ENCODE measurements around the gene DNAAF1. TPM values are rescaled to one million over a fixed set of nuclear protein-coding genes. Genes with fewer than 3 reads are reported as not detected.

The DNAAF1 gene
- total RNA-seq, 3 donors from 2014 or later (not counting 1 experiment from before 2014, with no cell fraction given) = 0.43 to 2.9 (median 0.95) TPM

DNA sequence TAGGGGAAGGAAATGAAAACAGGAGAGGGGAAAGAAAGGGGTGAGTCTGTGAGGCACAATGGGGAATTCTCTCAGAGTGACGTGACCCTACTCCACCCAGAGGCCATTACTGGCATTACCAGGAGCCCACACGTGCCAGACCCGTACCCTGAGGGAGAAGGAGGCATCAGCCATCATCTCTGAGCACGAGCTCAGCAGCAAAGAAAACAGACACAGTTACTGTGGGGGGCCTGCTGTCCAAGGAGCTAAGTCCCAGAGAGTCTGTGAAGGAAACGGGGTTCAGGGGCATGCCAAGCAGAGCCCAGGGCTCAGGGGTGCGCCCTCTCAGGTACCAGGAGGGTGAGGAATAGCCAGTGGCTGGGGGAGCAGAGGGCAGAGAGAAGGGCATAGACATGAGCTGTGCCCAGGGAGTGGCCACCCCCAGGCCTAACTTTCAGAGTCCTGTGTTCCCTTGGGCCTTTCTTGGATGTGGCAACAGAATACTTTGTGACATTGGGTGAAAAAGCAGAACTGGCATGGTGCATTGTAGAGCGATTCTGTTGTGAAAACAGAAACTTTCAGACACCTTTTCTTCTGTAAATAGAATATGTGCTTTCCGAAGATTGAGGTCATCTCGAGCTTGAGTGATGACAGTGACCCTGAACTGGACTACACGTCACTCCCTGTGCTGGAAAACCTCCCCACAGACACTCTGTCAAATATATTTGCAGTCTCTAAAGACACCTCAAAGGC is 30.4 kb downstream of the DNAAF1 start:
- DNase-seq (peak; percentile 39 to 71), ATAC-seq (peak; percentile 83 to 98 (median 87))
- Mint-ChIP-seq H3K36me3 (no peaks in the 10 kb centered on the region), H3K27ac (peak overlapping the region in 1 of 2 donors; percentile 5), H3K4me1 (peaks cover 0 to 7% of the 10 kb centered on the region in 2 donors), H3K9me3 (no peaks in the 10 kb centered on the region), H3K4me3 (no peak overlapping the region), H3K27me3 (ENCODE audit: low read depth in 2 of 2) (no peaks in the 10 kb centered on the region)
- Histone ChIP-seq H3K9me3 (ENCODE audit: control insufficient read depth, insufficient read depth, low read length) (no peaks in the 10 kb centered on the region), H3K27me3 (ENCODE audit: control insufficient read depth, insufficient read depth, low read length) (no peaks in the 10 kb centered on the region), H3K36me3 (ENCODE audit: control insufficient read depth, insufficient read depth, low read length) (peaks cover 8% of the 10 kb centered on the region), H3K4me1 (ENCODE audit: control insufficient read depth, insufficient read depth, low read length) (peaks cover 8% of the 10 kb centered on the region), H3K27ac (ENCODE audit: low read length) (no peak overlapping the region), H3K4me3 (ENCODE audit: low read length) (no peak overlapping the region)
- WGBS (ENCODE audit: insufficient coverage) = 42% methylated on average over 10 of the region's 10 CpGs
- TF ChIP-seq, protein P1, sequence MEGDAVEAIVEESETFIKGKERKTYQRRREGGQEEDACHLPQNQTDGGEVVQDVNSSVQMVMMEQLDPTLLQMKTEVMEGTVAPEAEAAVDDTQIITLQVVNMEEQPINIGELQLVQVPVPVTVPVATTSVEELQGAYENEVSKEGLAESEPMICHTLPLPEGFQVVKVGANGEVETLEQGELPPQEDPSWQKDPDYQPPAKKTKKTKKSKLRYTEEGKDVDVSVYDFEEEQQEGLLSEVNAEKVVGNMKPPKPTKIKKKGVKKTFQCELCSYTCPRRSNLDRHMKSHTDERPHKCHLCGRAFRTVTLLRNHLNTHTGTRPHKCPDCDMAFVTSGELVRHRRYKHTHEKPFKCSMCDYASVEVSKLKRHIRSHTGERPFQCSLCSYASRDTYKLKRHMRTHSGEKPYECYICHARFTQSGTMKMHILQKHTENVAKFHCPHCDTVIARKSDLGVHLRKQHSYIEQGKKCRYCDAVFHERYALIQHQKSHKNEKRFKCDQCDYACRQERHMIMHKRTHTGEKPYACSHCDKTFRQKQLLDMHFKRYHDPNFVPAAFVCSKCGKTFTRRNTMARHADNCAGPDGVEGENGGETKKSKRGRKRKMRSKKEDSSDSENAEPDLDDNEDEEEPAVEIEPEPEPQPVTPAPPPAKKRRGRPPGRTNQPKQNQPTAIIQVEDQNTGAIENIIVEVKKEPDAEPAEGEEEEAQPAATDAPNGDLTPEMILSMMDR (IDR thresholded peaks at IDR 0.05) = peak; percentile 68
- intact Hi-C loops (cut with micrococcal nuclease) = loop anchor here (1.0 kb wide), 2 partner anchors 91 to 219 kb away; no protein-coding TSS in a partner anchor

DNA sequence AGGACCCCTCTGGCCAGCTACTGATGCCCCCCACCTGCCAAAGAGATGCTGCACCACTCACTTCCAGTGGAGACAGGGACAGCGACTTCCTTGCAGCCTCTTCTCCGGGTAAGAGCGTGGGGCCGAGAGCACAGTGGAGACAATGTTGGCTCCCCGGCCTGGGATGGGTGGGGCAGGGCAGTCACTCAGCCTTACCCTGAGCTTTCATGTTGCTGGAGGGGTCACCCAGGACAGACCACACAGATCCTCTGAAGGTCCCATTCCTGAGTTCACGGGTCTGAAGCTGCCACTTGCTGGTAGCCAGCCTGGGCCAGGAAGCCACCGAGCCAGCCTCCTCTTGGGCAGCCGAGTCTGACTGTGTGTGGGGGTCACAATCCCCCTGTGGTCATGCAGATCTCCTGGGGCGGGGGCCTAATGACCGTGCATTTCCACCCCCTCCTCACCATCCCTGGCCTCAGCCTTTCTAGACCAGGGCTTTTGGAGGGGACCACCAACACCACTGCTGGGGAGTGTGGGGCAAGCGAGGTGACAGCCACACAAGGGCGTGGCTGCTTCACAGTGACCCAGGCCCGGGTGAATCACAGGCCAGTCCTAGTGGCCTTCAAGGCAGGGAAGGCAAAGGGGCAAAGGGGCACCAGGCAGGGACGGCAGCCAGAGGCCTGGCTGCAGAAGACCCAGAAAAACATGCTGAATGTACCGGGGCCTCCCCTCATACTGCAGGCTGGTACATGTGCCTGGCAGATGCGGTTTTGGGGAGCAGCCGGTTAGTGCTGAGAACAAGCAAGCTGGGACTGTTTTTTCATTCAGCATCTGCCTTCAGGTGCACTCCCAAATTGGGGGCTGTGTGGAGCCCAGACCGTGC is 31.3 kb downstream of the DNAAF1 start:
- no peak for ATAC-seq
- Mint-ChIP-seq H3K4me1 (peaks cover 0 to 7% of the 10 kb centered on the region in 2 donors), H3K36me3 (no peaks in the 10 kb centered on the region), H3K4me3 (no peak overlapping the region), H3K9me3 (no peaks in the 10 kb centered on the region), H3K27ac (no peak overlapping the region), H3K27me3 (ENCODE audit: low read depth in 2 of 2) (no peaks in the 10 kb centered on the region)
- H3K4me3 ChIP-seq (ENCODE audit: low read length) = no peak overlapping the region
- DNase-seq = no peak
- H3K36me3 ChIP-seq (ENCODE audit: control insufficient read depth, insufficient read depth, low read length) = peaks cover 15% of the 10 kb centered on the region
- H3K9me3 ChIP-seq (ENCODE audit: control insufficient read depth, insufficient read depth, low read length) = no peaks in the 10 kb centered on the region
- intact Hi-C loops (cut with micrococcal nuclease) = no loop called here
- no peak overlapping the region for H3K27ac ChIP-seq (ENCODE audit: low read length)
- H3K4me1 ChIP-seq (ENCODE audit: control insufficient read depth, insufficient read depth, low read length) = peaks cover 8% of the 10 kb centered on the region
- TF ChIP-seq, protein P1 (IDR thresholded peaks at IDR 0.05) = no peak
- no peaks in the 10 kb centered on the region for H3K27me3 ChIP-seq (ENCODE audit: control insufficient read depth, insufficient read depth, low read length)
- 87% methylated on average over 18 of the region's 18 CpGs for WGBS (ENCODE audit: insufficient coverage)

DNA sequence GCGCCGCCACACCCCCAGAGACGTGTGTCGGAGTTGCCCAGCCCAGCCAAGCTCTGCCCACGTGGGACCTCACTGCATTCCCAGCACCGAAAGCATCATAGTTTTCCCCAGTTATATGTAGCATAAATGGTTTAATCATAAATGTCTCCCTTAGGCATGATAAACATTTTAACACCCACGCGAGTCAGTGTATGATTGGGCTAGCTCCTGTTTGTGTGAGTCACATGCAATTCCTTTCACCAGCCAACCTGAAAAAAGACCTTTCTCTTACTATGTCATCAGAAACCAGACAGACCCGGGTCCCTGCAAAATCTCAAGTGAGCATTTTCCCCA is 32.6 kb downstream of the DNAAF1 start:
- H3K27me3 Mint-ChIP-seq (ENCODE audit: low read depth in 2 of 2) = no peaks in the 10 kb centered on the region
- Histone ChIP-seq H3K36me3 (ENCODE audit: control insufficient read depth, insufficient read depth, low read length) (peaks cover 24% of the 10 kb centered on the region), H3K4me3 (ENCODE audit: low read length) (no peak overlapping the region), H3K27me3 (ENCODE audit: control insufficient read depth, insufficient read depth, low read length) (no peaks in the 10 kb centered on the region), H3K27ac (ENCODE audit: low read length) (no peak overlapping the region), H3K4me1 (ENCODE audit: control insufficient read depth, insufficient read depth, low read length) (peaks cover 8% of the 10 kb centered on the region), H3K9me3 (ENCODE audit: control insufficient read depth, insufficient read depth, low read length) (no peaks in the 10 kb centered on the region)
- no peak overlapping the region for H3K27ac Mint-ChIP-seq
- peaks cover 0 to 7% of the 10 kb centered on the region in 2 donors for H3K4me1 Mint-ChIP-seq
- no peak overlapping the region for H3K4me3 Mint-ChIP-seq
- no peak for DNase-seq
- WGBS (ENCODE audit: insufficient coverage) = 87% methylated on average over 9 of the region's 9 CpGs
- ATAC-seq = no peak
- TF ChIP-seq, protein P1 (IDR thresholded peaks at IDR 0.05) = no peak
- H3K9me3 Mint-ChIP-seq = no peaks in the 10 kb centered on the region
- intact Hi-C loops (cut with micrococcal nuclease) = no loop called here
- no peaks in the 10 kb centered on the region for H3K36me3 Mint-ChIP-seq
